Measurements from ENCODE around the gene DHX58. TPM values are rescaled to one million over a fixed set of nuclear protein-coding genes. Genes with fewer than 3 reads are reported as not detected.

Gene DHX58
- total RNA-seq, 2 donors from 2014 or later, result 9.9 to 13.0 TPM

- intact Hi-C loops (cut with DNase I), result loop anchor here in 1 of 2 donors (5.0 kb wide), 1 partner anchor 843 kb away; no protein-coding TSS in a partner anchor
- DNase-seq (ENCODE audit: low spot score), result no peak
Observed at GRCh38 chr17:42068979-42069378, 43.5 kb downstream of the DHX58 start.

DNA sequence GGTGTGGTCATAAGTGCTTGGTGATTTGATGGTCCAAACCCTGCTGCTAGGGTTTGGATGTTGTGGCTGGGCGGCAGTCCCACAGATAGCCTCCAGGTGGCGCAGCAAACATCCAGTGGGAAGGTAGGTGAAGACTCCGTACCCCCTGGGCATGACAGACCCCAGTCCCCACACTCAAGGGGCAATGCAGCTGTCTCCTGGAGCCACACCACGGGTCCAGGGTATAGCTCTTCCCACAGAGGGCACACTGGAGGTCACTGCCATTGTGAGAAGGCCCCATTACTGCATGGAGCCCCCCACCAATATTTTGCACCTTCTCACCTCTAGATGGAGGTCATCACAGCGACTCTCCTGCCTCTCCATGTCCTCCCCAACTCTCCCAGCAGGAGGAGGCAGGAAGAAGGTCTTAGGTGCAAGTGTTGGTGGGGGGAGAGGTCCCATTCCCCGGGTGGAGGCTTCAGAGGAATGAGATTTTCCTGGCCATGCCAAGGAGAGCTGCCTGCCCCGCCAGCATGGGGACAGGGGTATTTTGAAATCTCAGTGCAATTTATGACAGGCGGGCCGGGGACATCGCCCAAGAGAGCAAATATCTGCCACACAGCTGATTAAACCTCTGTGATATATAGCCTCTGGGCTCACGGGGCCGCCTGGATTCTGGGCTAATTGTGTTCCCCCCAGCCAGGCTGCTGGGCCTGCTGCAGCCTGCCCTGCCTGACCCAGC is 45.0 kb downstream of the DHX58 start:
- DNase-seq (ENCODE audit: low spot score), result peak; percentile 88

GRCh38 chr17:42065201-42065600 is 47.3 kb downstream of the DHX58 start:
- intact Hi-C loops (cut with DNase I), result loop anchor here in 1 of 2 donors (5.0 kb wide), 1 partner anchor 847 kb away; no protein-coding TSS in a partner anchor
- DNase-seq (ENCODE audit: low spot score), result no peak

More for the DNA sequence above, 45.0 kb downstream of the DHX58 start:
- intact Hi-C loops (cut with DNase I), result loop anchor here in 1 of 2 donors (5.0 kb wide), 1 partner anchor 845 kb away; no protein-coding TSS in a partner anchor

GRCh38 chr17:42062681-42063080 is 49.8 kb downstream of the DHX58 start:
- DNase-seq (ENCODE audit: low spot score), result no peak
- intact Hi-C loops (cut with DNase I), result no loop called here

- intact Hi-C loops (cut with DNase I), result no loop called here
- no peak for DNase-seq (ENCODE audit: low spot score)
Observed at GRCh38 chr17:42061646-42062487, 50.6 kb downstream of the DHX58 start.

DNA sequence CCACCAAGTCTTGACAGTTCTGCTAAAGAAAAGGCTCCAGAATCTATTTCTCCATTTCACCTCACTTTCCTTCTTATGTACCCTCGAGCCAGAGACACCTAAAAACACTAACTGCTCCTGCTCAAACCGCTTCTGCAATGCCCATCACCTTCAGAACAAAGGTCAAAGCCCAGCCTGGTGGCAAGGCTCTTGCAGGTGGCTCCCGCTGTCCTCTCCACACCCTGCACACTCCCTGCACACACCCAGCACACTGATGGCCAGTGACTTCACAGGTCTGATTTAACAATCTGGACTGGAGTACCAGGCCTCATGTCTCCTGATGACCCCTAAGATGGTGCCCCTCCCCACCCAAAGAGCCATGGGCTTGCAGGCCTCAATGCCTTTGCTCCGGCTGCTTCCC is 52.3 kb downstream of the DHX58 start:
- intact Hi-C loops (cut with DNase I), result no loop called here
- DNase-seq (ENCODE audit: low spot score), result no peak

- no peak for DNase-seq (ENCODE audit: low spot score)
- intact Hi-C loops (cut with DNase I), result loop anchor here in 1 of 2 donors (5.0 kb wide), 1 partner anchor 108 kb away; no protein-coding TSS in a partner anchor
Observed at GRCh38 chr17:42059815-42060214, 52.7 kb downstream of the DHX58 start.

GRCh38 chr17:42058063-42058462 is 54.5 kb downstream of the DHX58 start:
- intact Hi-C loops (cut with DNase I), result loop anchor here in 1 of 2 donors (5.0 kb wide), 1 partner anchor 106 kb away; no protein-coding TSS in a partner anchor

GRCh38 chr17:42056635-42057034 is 55.9 kb downstream of the DHX58 start:
- intact Hi-C loops (cut with DNase I), result loop anchor here in 1 of 2 donors (5.0 kb wide), 1 partner anchor 104 kb away; no protein-coding TSS in a partner anchor
- DNase-seq (ENCODE audit: low spot score), result no peak

More at GRCh38 chr17:42058063-42058462, 54.5 kb downstream of the DHX58 start:
- DNase-seq (ENCODE audit: low spot score), result no peak

- DNase-seq (ENCODE audit: low spot score), result no peak
- intact Hi-C loops (cut with DNase I), result loop anchor here in 1 of 2 donors (5.0 kb wide), 1 partner anchor 103 kb away; no protein-coding TSS in a partner anchor
Observed at GRCh38 chr17:42055496-42055895, 57.0 kb downstream of the DHX58 start.

- intact Hi-C loops (cut with DNase I), result loop anchor here in 1 of 2 donors (5.0 kb wide), 1 partner anchor 103 kb away; no protein-coding TSS in a partner anchor
- no peak for DNase-seq (ENCODE audit: low spot score)
Observed at GRCh38 chr17:42055027-42055426, 57.5 kb downstream of the DHX58 start.

GRCh38 chr17:42053731-42054500 is 58.6 kb downstream of the DHX58 start:
- DNase-seq (ENCODE audit: low spot score), result no peak
- intact Hi-C loops (cut with DNase I), result no loop called here

DNA sequence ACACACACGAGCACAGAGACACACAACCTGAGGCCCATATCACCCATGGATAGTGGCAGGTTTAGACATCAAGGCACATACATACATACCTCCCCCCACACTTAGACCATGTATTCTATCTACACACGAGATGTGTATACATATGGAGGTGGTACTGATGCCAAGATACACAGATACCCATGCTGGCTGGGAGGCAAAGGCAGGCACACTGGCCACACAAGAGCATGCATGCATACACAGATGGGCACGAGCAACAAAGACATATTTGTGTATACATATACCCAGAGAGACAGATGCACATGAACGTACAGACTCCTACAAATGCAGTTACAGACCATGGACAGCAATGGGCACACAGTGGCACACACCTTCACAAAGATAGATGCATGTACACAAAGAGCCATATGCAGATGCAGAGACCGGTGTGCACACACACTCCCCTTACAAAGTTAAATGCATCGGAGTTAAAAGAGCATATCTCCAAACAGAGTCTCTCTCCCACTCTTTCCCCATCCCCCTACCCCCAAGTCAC is 60.1 kb downstream of the DHX58 start:
- intact Hi-C loops (cut with DNase I), result no loop called here
- no peak for DNase-seq (ENCODE audit: low spot score)

DNA sequence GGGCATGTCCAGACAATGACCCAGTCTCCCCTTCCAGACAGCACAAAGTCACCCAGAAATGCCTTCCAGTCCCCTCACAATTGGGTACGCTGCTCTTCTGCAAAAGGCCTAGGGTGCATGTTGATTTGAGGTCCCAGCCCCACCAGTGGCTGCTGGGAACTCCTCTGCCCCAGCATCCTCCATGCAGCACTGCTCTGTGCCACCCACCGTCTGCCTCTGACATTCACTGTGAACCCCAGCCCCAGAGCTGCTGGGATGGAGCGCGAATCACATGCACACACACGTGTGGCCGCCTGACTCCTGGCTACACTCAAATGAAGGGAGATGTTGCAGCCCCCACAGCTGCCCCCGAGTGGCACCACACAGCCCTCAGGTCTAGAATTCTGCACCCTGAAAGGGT is 60.9 kb downstream of the DHX58 start:
- DNase-seq (ENCODE audit: low spot score), result no peak
- intact Hi-C loops (cut with DNase I), result no loop called here

Other genes starting within 250 kb of the DHX58 start
- 10 to 100 TPM; 10.9 to 12.1 TPM for gene KLHL11, start 247.3 kb downstream of the DHX58 start, total RNA-seq
- 100 to 1,000 TPM in 1 of 2 donors, 10 to 100 TPM in 1; 97.5 to 101 TPM for gene ACLY, start 193.8 kb downstream of the DHX58 start, total RNA-seq
- 1 to 10 TPM in 1 of 2 donors, under 1 TPM in 1; 0.74 to 1.2 TPM for gene ODAD4, start 182.1 kb downstream of the DHX58 start, total RNA-seq
- gene CNP, start 145.9 kb downstream of the DHX58 start, total RNA-seq, result 10 to 100 TPM; 53.6 to 53.9 TPM
- 10 to 100 TPM; 57.0 TPM for gene DNAJC7, start 95.3 kb downstream of the DHX58 start, total RNA-seq
- 10 to 100 TPM; 28.3 TPM for gene NKIRAS2, start 92.6 kb downstream of the DHX58 start, total RNA-seq
- gene C17orf113, start 62.1 kb downstream of the DHX58 start, total RNA-seq, result under 1 TPM; 0.33 to 0.93 TPM
- under 1 TPM; 0.19 to 0.23 TPM for gene ZNF385C, start 14.2 kb downstream of the DHX58 start, total RNA-seq
- gene KAT2A, start 8.7 kb upstream of the DHX58 start, total RNA-seq, result 10 to 100 TPM; 19.1 to 25.1 TPM
- gene HSPB9, start 10.1 kb upstream of the DHX58 start, total RNA-seq, result not detected
- gene RAB5C, start 42.3 kb upstream of the DHX58 start, total RNA-seq, result 100 to 1,000 TPM; 116 to 122 TPM
- gene KCNH4, start 68.4 kb upstream of the DHX58 start, total RNA-seq, result under 1 TPM; 0.23 to 0.33 TPM
- not detected for gene HCRT, start 72.7 kb upstream of the DHX58 start, total RNA-seq
- gene GHDC, start 81.8 kb upstream of the DHX58 start, total RNA-seq, result 10 to 100 TPM; 14.5 to 16.6 TPM
- gene STAT5B, start 163.7 kb upstream of the DHX58 start, total RNA-seq, result 10 to 100 TPM; 88.6 to 96.3 TPM
- gene STAT5A, start 175.8 kb upstream of the DHX58 start, total RNA-seq, result 10 to 100 TPM; 30.7 to 37.6 TPM